HG02642 (cell line): Measurements from ENCODE around the gene POMT1.

Experiments used
- ATAC-seq: cut with Tn5 transposase; IDR thresholded peaks from one replicate; pipeline ENCODE4 v1.9.1; 2021; ENCODE audit warnings: mild to moderate bottlenecking; ENCODE audit not compliant: unreplicated experiment, poor library complexity

Gene POMT1

GRCh38 chr9:131476777-131477345 lies 25.9 kb upstream of the POMT1 start:
- no peak for ATAC-seq

GRCh38 chr9:131477367-131477766 lies 25.4 kb upstream of the POMT1 start:
- ATAC-seq = no peak

- no peak for ATAC-seq
Observed at GRCh38 chr9:131477816-131478419, 24.8 kb upstream of the POMT1 start.

- ATAC-seq = no peak
Observed at GRCh38 chr9:131478421-131478868, 24.3 kb upstream of the POMT1 start.

GRCh38 chr9:131478911-131479310 lies 23.8 kb upstream of the POMT1 start:
- ATAC-seq = no peak

GRCh38 chr9:131480258-131480657 lies 22.5 kb upstream of the POMT1 start:
- ATAC-seq = no peak

- no peak for ATAC-seq
Observed at GRCh38 chr9:131481441-131482342, 21.0 kb upstream of the POMT1 start.

GRCh38 chr9:131482343-131483006 lies 20.2 kb upstream of the POMT1 start:
- no peak for ATAC-seq

GRCh38 chr9:131483319-131484050 lies 19.2 kb upstream of the POMT1 start:
- no peak for ATAC-seq

GRCh38 chr9:131484051-131484445 lies 18.7 kb upstream of the POMT1 start:
- no peak for ATAC-seq

GRCh38 chr9:131484560-131485185 lies 18.0 kb upstream of the POMT1 start:
- ATAC-seq = no peak

GRCh38 chr9:131485206-131485605 lies 17.5 kb upstream of the POMT1 start:
- no peak for ATAC-seq

GRCh38 chr9:131485728-131486422 lies 16.8 kb upstream of the POMT1 start:
- ATAC-seq = no peak

GRCh38 chr9:131487001-131487400 lies 15.7 kb upstream of the POMT1 start:
- no peak for ATAC-seq

GRCh38 chr9:131487621-131488031 lies 15.1 kb upstream of the POMT1 start:
- ATAC-seq = no peak

- ATAC-seq = no peak
Observed at GRCh38 chr9:131490514-131490913, 12.2 kb upstream of the POMT1 start.

GRCh38 chr9:131491001-131491710 lies 11.6 kb upstream of the POMT1 start:
- no peak for ATAC-seq

- ATAC-seq = no peak
Observed at GRCh38 chr9:131492070-131492469, 10.6 kb upstream of the POMT1 start.
